Endodermal cell (in vitro differentiated cells): ENCODE data around the gene CD74. TPM values are rescaled to one million over a fixed set of nuclear protein-coding genes. Genes with fewer than 3 reads are reported as not detected.

Source experiments
- DNase-seq: peaks from one replicate; pipeline ENCODE4 v3.0.0-alpha.2; 2017
- H3K27ac ChIP-seq: 2 replicates; pipeline ENCODE4 v1.5.1; 2013; ENCODE audit warnings: mild to moderate bottlenecking, low read depth, low read length, moderate library complexity
- H3K27me3 ChIP-seq: 2 replicates; pipeline ENCODE4 v1.6.1; 2013; ENCODE audit warnings: mild to moderate bottlenecking, low read length, moderate library complexity; ENCODE audit not compliant: insufficient read depth, control insufficient read depth, poor library complexity, severe bottlenecking
- H3K36me3 ChIP-seq: 2 replicates; pipeline ENCODE4 v1.7.0; 2013; ENCODE audit warnings: mild to moderate bottlenecking, low read length, moderate library complexity; ENCODE audit not compliant: control insufficient read depth, insufficient read depth
- H3K4me1 ChIP-seq: one replicate; pipeline ENCODE4 v1.7.0; 2013; ENCODE audit warnings: low read length; ENCODE audit not compliant: control insufficient read depth, insufficient read depth
- H3K4me3 ChIP-seq: 2 replicates; pipeline ENCODE4 v1.5.1; 2013; ENCODE audit warnings: mild to moderate bottlenecking, low read length, moderate library complexity
- H3K9ac ChIP-seq: 2 replicates; pipeline ENCODE4 v1.6.1; 2013; ENCODE audit warnings: mild to moderate bottlenecking, low read length, moderate library complexity; ENCODE audit not compliant: poor library complexity, severe bottlenecking; ENCODE audit errors: extremely low read depth
- H3K9me3 ChIP-seq: 2 replicates; pipeline ENCODE4 v1.6.1; 2013; ENCODE audit warnings: mild to moderate bottlenecking, low read length, moderate library complexity; ENCODE audit not compliant: control insufficient read depth
- H3K27ac Mint-ChIP-seq: 2 replicates; pipeline ENCODE4 v1.8.0; 2020; ENCODE audit warnings: mixed read lengths
- H3K27me3 Mint-ChIP-seq: 2 replicates; pipeline ENCODE4 v1.8.0; 2021; ENCODE audit warnings: mild to moderate bottlenecking, mixed read lengths; ENCODE audit not compliant: insufficient read depth
- H3K36me3 Mint-ChIP-seq: 2 replicates; pipeline ENCODE4 v1.8.0; 2020; ENCODE audit warnings: low read depth, mixed read lengths
- H3K4me1 Mint-ChIP-seq: 2 replicates; pipeline ENCODE4 v1.8.0; 2020; ENCODE audit warnings: mixed read lengths
- H3K4me3 Mint-ChIP-seq: 2 replicates; pipeline ENCODE4 v1.8.0; 2020; ENCODE audit warnings: mild to moderate bottlenecking, moderate library complexity, mixed read lengths
- H3K9me3 Mint-ChIP-seq: 2 replicates; pipeline ENCODE4 v1.8.0; 2020; ENCODE audit warnings: mild to moderate bottlenecking, mixed read lengths
- CTCF ChIP-seq: fragments of 200-600 bp; sonication (generic); conservative IDR thresholded peaks from 2 replicates; pipeline ENCODE4 v1.5.0; 2021; ENCODE audit warnings: antibody characterized with exemption, mild to moderate bottlenecking
- WGBS, 2 experiments: methylation state at CpG; one replicate each; pipeline versions ENCODE4 v1.1.5 to v1.1.7; 2013; ENCODE audit warnings: missing lambda C conversion rate in 2 of 2, mixed read lengths in 1 of 2; ENCODE audit not compliant: insufficient coverage in 1 of 2, insufficient read length in 1 of 2; 5-methylcytosine and 5-hydroxymethylcytosine counted together
- total RNA-seq, 2 donors: library from RNA; stranded (reverse); fragmentation: NEBNext Ultra II Directional in 1 of 2; extraction: Animal tissue kit (Norgen Biotek cat#: 25700) in 1 of 2; gene quantifications; 2 replicates in 1 of 2; 3 replicates in 1 of 2; pipeline ENCODE4 v1.2.1, GENCODE V29; 2021

The CD74 gene
- total RNA-seq, 2 donors from 2014 or later: 12.4 to 20.0 TPM

- H3K4me3 Mint-ChIP-seq: no peak overlapping the region
- H3K36me3 ChIP-seq: peaks cover 57% of the 10 kb centered on the region
- no peak overlapping the region for H3K4me3 ChIP-seq
- H3K4me1 Mint-ChIP-seq: peaks cover 29% of the 10 kb centered on the region
- H3K27ac ChIP-seq: no peak overlapping the region
- no peaks in the 10 kb centered on the region for H3K27me3 ChIP-seq
- H3K9me3 ChIP-seq: no peaks in the 10 kb centered on the region
- no peak overlapping the region for H3K27ac Mint-ChIP-seq
- no peak for DNase-seq
- H3K9ac ChIP-seq: no peak overlapping the region
- H3K4me1 ChIP-seq: peaks cover 10% of the 10 kb centered on the region
- 93 to 95% methylated on average over 5 to 9 of the region's 9 CpGs for WGBS, 2 experiments
- no peaks in the 10 kb centered on the region for H3K9me3 Mint-ChIP-seq
- H3K36me3 Mint-ChIP-seq: peaks cover 60% of the 10 kb centered on the region
- H3K27me3 Mint-ChIP-seq: no peaks in the 10 kb centered on the region
- no peak for TF ChIP-seq CTCF
Observed at GRCh38 chr5:150444770-150445169, 32.1 kb upstream of the CD74 start.

GRCh38 chr5:150443242-150444075 lies 30.7 kb upstream of the CD74 start:
- no peak overlapping the region for H3K27ac ChIP-seq
- Mint-ChIP-seq H3K27me3 (peaks cover 1% of the 10 kb centered on the region), H3K27ac (no peak overlapping the region), H3K36me3 (peaks cover 53% of the 10 kb centered on the region), H3K4me1 (peaks cover 26% of the 10 kb centered on the region), H3K9me3 (no peaks in the 10 kb centered on the region), H3K4me3 (no peak overlapping the region)
- DNase-seq: peak; percentile 71
- H3K36me3 ChIP-seq: peaks cover 57% of the 10 kb centered on the region
- no peak overlapping the region for H3K9ac ChIP-seq
- H3K4me3 ChIP-seq: no peak overlapping the region
- WGBS, 2 experiments: 94 to 97% methylated on average over 11 to 15 of the region's 15 CpGs
- no peaks in the 10 kb centered on the region for H3K27me3 ChIP-seq
- H3K9me3 ChIP-seq: no peaks in the 10 kb centered on the region
- no peak for TF ChIP-seq CTCF
- peaks cover 10% of the 10 kb centered on the region for H3K4me1 ChIP-seq

- no peak overlapping the region for H3K27ac ChIP-seq
- Mint-ChIP-seq H3K36me3 (peaks cover 45% of the 10 kb centered on the region), H3K4me1 (peaks cover 19% of the 10 kb centered on the region), H3K27ac (no peak overlapping the region), H3K4me3 (no peak overlapping the region), H3K9me3 (no peaks in the 10 kb centered on the region), H3K27me3 (peaks cover 1% of the 10 kb centered on the region)
- WGBS, 2 experiments: 89 to 95% methylated on average over 6 of the region's 6 CpGs
- peak; percentile 50 for DNase-seq
- no peak overlapping the region for H3K9ac ChIP-seq
- H3K4me1 ChIP-seq: peaks cover 7% of the 10 kb centered on the region
- no peak overlapping the region for H3K4me3 ChIP-seq
- TF ChIP-seq CTCF: no peak
- peaks cover 50% of the 10 kb centered on the region for H3K36me3 ChIP-seq
- H3K9me3 ChIP-seq: no peaks in the 10 kb centered on the region
- H3K27me3 ChIP-seq: no peaks in the 10 kb centered on the region
Observed at GRCh38 chr5:150442699-150443080, 30.0 kb upstream of the CD74 start.
